Vagina (tissue), 2 donors: ENCODE data around the gene A2M. TPM values are rescaled to one million over a fixed set of nuclear protein-coding genes. Genes with fewer than 3 reads are reported as not detected.

Experiments used
- DNase-seq, 2 donors: peaks; one replicate each; pipeline ENCODE4 v3.0.0-alpha.2; 2017; ENCODE audit errors: extremely low spot score in 2 of 2
- H3K27ac ChIP-seq: fragments of 200-600 bp; sonication (generic); one replicate; pipeline ENCODE4 v1.5.1; 2019
- H3K27me3 ChIP-seq: fragments of 200-600 bp; sonication (generic); one replicate; pipeline ENCODE4 v1.5.1; 2019
- H3K36me3 ChIP-seq, 2 donors: fragments of 200-600 bp; sonication (generic); one replicate each; pipeline ENCODE4 v1.5.1; 2017 to 2019
- H3K4me1 ChIP-seq: fragments of 200-600 bp; sonication (generic); one replicate; pipeline ENCODE4 v1.5.1; 2019
- H3K4me3 ChIP-seq, 2 donors: fragments of 200-600 bp; sonication (generic); 1 replicate in 1 of 2; 2 replicates in 1 of 2; pipeline ENCODE4 v1.5.1; 2016 to 2019
- H3K9me3 ChIP-seq: fragments of 200-600 bp; sonication (generic); one replicate; pipeline ENCODE4 v1.5.1; 2019
- POLR2A ChIP-seq, 2 donors: fragments of 450-650 bp; IDR thresholded peaks; one replicate each; pipeline ENCODE4 v1.6.1; 2017; ENCODE audit warnings: antibody characterized with exemption in 2 of 2, mild to moderate bottlenecking in 2 of 2, moderate library complexity in 2 of 2
- POLR2AphosphoS5 ChIP-seq, 2 donors: sonication (generic); formaldehyde crosslinking; IDR thresholded peaks; one replicate each; pipeline ENCODE4 v1.9.0; 2017; ENCODE audit warnings: antibody characterized with exemption in 2 of 2, mild to moderate bottlenecking in 2 of 2, low read depth in 1 of 2; ENCODE audit not compliant: insufficient read depth in 1 of 2
- intact Hi-C: fragments of 100-400 bp; cut with DNase I; formaldehyde crosslinking; loops from one replicate; pipeline ENCODE4 v1.15.1; 2023
- total RNA-seq: library from RNA; depleted of rRNA; stranded (reverse); fragments of >200 nt; gene quantifications from one replicate; pipeline ENCODE4 v1.2.3, GENCODE V29; 2016
- TF ChIP-seq, protein P1 (sequence below), 3 experiments: fragments of 450-650 bp in 2 of 3; fragments of 200-600 bp in 1 of 3; sonication (generic) in 1 of 3; IDR thresholded peaks; one replicate each; pipeline ENCODE4 v1.5.1; 2017 to 2019; ENCODE audit warnings: antibody characterized with exemption in 3 of 3, mild to moderate bottlenecking in 2 of 3, moderate library complexity in 2 of 3

The A2M gene
- total RNA-seq, 1 donor from 2014 or later, result 274 TPM

DNA sequence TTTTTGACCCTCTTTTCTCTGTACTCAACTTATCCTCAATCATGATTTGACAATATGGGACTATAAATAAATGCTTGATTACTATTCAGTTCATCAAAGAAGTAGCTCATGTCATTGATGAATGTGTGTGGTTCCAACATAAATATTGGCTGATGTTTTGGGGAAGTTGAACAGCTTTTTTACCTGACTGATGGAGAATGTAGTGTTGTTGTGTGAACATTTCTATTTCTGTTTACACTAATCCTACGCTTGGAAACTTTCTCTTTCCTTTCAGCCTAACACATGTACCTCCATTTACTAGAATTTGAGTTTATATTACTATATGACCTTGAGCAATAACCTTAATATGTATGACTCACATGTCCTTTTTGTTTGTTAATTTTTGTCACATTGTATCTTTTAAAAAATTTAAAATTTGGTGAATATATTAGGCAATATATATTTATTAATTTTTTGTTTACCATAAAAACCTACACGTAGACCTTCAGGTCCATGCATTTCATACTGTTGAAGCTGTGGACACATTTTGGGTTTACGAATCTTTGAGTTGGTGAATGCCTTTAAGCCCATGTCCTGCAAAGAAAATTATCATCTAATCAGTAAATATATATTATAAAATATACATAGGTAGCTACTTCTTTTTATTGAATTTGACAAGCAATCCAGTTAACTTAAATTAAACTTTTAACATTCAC lies 21.1 kb downstream of the A2M start:
- Histone ChIP-seq H3K4me3 (no peak overlapping the region), H3K4me1 (no peaks in the 10 kb centered on the region), H3K9me3 (no peaks in the 10 kb centered on the region), H3K27ac (no peak overlapping the region), H3K36me3 (peaks cover 0 to 17% of the 10 kb centered on the region in 2 donors), H3K27me3 (no peaks in the 10 kb centered on the region)
- no peak for DNase-seq
- TF ChIP-seq, protein P1, sequence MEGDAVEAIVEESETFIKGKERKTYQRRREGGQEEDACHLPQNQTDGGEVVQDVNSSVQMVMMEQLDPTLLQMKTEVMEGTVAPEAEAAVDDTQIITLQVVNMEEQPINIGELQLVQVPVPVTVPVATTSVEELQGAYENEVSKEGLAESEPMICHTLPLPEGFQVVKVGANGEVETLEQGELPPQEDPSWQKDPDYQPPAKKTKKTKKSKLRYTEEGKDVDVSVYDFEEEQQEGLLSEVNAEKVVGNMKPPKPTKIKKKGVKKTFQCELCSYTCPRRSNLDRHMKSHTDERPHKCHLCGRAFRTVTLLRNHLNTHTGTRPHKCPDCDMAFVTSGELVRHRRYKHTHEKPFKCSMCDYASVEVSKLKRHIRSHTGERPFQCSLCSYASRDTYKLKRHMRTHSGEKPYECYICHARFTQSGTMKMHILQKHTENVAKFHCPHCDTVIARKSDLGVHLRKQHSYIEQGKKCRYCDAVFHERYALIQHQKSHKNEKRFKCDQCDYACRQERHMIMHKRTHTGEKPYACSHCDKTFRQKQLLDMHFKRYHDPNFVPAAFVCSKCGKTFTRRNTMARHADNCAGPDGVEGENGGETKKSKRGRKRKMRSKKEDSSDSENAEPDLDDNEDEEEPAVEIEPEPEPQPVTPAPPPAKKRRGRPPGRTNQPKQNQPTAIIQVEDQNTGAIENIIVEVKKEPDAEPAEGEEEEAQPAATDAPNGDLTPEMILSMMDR (IDR thresholded peaks at IDR 0.05), result no peak
- TF ChIP-seq POLR2A (IDR thresholded peaks at IDR 0.05), result no peak
- no peak for TF ChIP-seq POLR2AphosphoS5 (IDR thresholded peaks at IDR 0.05; ENCODE audit: insufficient read depth in 1 of 2, low read depth in 1 of 2)
- intact Hi-C loops, result no loop called here

DNA sequence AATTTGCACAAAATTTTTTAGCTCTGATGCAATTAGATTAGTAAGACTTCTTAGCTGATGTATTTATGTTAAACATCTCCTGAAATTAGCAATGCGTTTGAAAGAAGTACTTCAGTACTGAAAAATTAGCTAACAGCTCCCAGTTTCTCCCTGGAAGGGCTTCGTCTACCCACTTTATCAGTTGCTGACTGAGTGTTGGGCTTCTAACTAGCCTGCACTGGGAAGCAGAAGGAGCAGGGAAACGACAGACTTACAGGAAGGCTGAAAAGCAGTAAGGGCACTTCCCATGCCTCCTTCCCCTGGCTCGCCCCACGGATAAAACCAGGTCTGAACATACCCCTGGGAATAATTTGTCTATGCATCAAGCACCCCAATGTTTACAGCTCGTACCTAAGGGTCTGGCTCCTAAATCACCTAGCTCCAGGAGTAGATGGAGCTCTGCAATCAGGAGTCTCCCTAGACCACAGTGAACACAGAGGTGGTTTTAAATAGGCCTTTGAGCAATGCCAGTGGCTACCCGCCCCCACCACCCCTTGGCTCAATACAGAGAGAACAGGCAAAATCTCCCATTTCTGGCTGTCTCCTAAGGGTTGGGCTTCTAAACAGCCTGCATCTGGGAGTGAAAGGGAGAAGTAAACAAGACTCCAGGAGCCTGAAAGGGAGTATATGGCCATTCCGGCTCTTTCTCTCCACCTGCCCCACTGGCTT lies 23.7 kb downstream of the A2M start:
- no peaks in the 10 kb centered on the region for H3K27me3 ChIP-seq
- H3K4me3 ChIP-seq, result no peak overlapping the region
- DNase-seq, result no peak
- TF ChIP-seq POLR2AphosphoS5 (IDR thresholded peaks at IDR 0.05; ENCODE audit: insufficient read depth in 1 of 2, low read depth in 1 of 2), result no peak
- no peak for TF ChIP-seq POLR2A (IDR thresholded peaks at IDR 0.05)
- TF ChIP-seq, protein P1 (IDR thresholded peaks at IDR 0.05), result no peak
- no peak overlapping the region for H3K27ac ChIP-seq
- no peaks in the 10 kb centered on the region for H3K4me1 ChIP-seq
- no peaks in the 10 kb centered on the region for H3K9me3 ChIP-seq
- H3K36me3 ChIP-seq, result peaks cover 0 to 28% of the 10 kb centered on the region in 2 donors
- intact Hi-C loops, result no loop called here

DNA sequence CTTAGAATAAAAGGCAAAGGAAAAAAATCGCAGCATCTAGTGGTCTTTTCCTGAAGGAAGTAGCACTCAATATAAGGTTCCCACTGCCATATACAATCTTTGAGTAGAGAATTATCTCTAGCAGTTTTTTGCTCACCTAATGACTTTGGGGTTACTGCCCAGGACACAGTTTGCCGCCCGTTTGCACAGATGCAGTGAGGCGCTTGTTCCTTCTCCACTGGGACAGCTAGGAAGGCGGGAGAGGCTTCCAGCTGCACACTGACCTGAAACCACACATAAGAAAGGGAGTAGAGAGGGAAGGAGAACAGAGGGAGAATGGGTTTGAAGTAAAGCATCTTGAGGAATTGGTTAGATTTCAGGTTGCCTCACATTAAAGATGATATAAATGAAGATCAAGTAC lies 25.5 kb downstream of the A2M start:
- no peak for TF ChIP-seq POLR2A (IDR thresholded peaks at IDR 0.05)
- TF ChIP-seq, protein P1 (IDR thresholded peaks at IDR 0.05), result no peak
- no peak for TF ChIP-seq POLR2AphosphoS5 (IDR thresholded peaks at IDR 0.05; ENCODE audit: insufficient read depth in 1 of 2, low read depth in 1 of 2)
- Histone ChIP-seq H3K4me1 (no peaks in the 10 kb centered on the region), H3K36me3 (peaks cover 0 to 22% of the 10 kb centered on the region in 2 donors), H3K9me3 (no peaks in the 10 kb centered on the region), H3K4me3 (no peak overlapping the region), H3K27me3 (no peaks in the 10 kb centered on the region), H3K27ac (no peak overlapping the region)
- DNase-seq, result no peak
- intact Hi-C loops, result no loop called here

DNA sequence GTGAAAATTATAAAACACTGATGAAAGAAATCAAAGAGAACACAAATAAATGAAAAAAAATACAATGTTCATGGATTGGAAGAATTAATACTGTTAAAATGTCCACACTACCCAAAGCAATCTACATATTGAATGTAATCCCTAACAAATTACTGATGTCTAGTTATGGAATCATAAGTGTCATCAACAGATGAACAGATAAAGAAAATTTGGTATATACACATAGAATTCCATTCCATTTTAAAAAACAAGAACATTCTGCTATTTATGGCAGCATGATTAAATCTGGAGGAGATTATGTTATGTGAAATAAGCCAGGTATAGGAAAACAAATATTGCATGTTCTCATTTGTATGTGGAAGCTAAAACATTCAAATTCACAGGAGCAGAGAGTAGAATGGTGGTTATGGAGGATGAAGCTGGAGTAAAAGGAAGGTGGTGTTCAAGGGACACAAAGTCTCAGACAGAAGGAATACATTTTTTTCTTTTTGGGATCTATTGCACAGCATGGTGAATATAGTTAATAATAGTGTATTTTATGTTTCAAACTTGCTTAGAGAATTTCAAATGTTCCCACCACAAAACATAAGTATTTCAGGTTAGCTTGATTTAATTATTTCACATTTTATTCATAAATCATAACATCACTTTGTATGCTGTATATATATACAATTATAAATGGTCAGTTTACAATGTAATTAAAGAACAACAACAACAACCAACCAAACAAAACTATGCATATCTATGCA lies 28.5 kb downstream of the A2M start:
- no peaks in the 10 kb centered on the region for H3K27me3 ChIP-seq
- intact Hi-C loops, result no loop called here
- H3K36me3 ChIP-seq, result peaks cover 0 to 33% of the 10 kb centered on the region in 2 donors
- no peak overlapping the region for H3K27ac ChIP-seq
- TF ChIP-seq, protein P1 (IDR thresholded peaks at IDR 0.05), result no peak
- TF ChIP-seq POLR2AphosphoS5 (IDR thresholded peaks at IDR 0.05; ENCODE audit: insufficient read depth in 1 of 2, low read depth in 1 of 2), result no peak
- TF ChIP-seq POLR2A (IDR thresholded peaks at IDR 0.05), result no peak
- no peaks in the 10 kb centered on the region for H3K4me1 ChIP-seq
- H3K4me3 ChIP-seq, result no peak overlapping the region
- H3K9me3 ChIP-seq, result peaks cover 11% of the 10 kb centered on the region
- no peak for DNase-seq
